DLD1 (cell line): ENCODE measurements around the gene AGBL4.

ENCODE experiments used
- in situ Hi-C: cut with HindIII; loops from 2 replicates; pipeline ENCODE4 v1.10.0; 2017; ENCODE audit warnings: low sequenced_read_pairs

AGBL4 gene

GRCh38 chr1:48851638-48852037 is 1172.1 kb downstream of the AGBL4 start:
- in situ Hi-C loops: no loop called here

DNA sequence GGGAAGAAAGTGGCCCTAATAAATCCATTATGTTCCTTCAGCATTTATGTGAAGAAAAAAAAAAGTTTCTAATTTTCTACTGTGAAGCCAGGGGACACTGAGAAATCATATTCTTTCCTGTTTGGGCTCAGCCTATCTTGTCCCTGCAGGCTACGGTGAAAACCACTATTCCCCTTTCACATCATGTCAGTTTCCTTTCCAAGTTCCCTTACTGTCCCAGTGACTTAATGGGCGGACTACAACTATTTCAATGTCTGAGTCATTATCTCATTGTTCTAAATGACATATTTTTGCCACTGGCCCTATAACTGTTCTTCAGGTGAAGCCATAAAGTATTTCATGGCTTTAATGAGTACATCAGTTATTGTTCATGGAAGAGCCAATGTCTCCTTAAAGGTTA is 1175.7 kb downstream of the AGBL4 start:
- in situ Hi-C loops: no loop called here

DNA sequence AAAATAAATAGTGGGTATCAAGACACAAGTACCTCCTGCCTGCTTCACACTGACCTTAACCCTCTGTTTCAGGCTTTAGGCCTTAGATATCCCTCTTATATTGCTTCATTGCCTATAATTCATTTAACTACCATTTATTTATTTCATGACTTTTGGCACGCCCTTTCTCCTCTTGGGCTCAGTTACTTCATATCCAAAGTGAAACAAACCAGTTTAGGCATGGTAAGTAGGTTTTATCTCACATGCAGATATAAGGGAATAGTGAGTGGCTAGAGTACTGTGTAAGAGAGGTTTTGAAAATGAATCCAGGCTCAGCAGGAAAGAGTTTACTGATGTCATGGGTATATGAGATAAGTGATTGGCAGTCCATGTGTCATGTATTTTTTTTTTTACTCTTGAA is 1177.3 kb downstream of the AGBL4 start:
- in situ Hi-C loops: no loop called here

- in situ Hi-C loops: no loop called here
Measured at GRCh38 chr1:48844187-48844586, 1179.6 kb downstream of the AGBL4 start.

GRCh38 chr1:48841966-48842365 is 1181.8 kb downstream of the AGBL4 start:
- in situ Hi-C loops: no loop called here

DNA sequence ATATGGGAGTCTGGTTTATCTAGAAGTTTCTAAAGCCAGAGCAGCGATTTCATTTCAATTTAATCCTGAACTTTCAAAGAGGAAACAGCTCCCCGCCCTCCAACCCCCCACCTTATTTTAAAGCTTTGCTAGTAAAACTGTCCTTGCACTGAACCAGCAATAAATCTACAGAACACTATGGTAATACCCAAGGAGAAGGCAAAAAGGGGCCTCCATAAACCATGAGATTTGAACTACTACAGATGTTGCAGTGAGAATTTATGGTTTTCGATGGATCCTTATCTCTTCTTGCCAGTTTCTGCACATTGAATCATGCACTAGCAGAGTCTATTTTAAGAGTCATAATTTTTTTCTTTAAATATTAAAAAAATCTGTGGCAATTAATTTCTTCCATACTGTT is 1182.3 kb downstream of the AGBL4 start:
- in situ Hi-C loops: no loop called here

GRCh38 chr1:48831120-48831978 is 1192.4 kb downstream of the AGBL4 start:
- in situ Hi-C loops: no loop called here

DNA sequence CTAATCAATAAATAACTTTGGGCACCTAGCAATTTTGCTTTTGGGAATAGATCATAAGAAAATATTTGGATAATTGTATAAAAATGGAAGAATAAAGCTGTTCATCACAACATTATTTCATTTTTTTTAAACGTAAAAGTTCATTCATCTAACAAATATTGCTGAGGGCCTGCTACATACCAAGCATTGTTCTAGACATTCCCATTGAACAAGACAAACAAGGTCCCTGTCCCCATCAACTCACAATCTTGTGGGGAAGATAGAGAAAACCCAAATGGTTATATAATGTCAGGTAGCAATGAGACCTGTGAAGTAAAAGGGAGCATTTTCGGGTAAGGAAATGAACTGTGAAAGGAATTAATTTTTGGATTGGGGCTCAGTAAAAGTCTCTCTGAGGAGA is 1193.0 kb downstream of the AGBL4 start:
- in situ Hi-C loops: no loop called here

DNA sequence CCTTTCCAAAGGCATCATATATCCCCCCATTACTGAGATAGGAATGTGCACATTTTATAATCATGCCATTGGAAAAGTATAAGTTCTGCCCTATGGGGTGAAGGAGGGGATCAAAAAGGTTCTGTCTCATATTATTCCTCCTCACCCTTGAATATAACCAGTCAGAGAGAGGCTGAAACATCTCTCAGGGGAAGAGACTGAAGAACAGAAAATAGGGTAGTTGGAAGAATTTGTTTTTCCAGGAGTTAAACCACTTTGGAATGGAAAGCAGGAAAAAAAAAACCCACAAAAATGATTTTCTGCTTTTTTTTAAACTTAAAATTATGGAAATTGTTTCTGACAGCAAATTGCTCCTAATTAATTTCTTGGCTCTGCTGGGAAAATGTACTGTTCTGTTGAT is 1194.3 kb downstream of the AGBL4 start:
- in situ Hi-C loops: no loop called here

DNA sequence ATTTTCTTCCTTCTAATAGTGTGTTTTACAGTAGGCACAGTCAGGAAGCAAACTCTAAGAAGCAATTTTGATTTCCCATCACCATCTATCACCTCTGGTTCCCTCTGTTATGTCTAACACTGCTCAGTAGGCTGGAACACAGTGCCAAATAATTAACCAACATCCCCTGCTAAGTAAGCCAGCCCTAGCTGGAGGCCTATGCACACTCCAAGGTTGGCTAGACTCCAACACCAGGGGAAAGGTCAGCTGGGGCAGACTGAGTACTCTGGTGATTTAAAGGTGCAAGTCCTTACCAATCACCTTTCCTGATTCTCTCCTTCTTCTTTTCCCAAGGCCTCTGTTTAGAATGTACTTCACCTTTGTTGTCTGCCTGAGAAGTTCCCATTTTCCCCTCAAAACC is 1200.6 kb downstream of the AGBL4 start:
- in situ Hi-C loops: no loop called here

GRCh38 chr1:48820491-48820890 is 1203.3 kb downstream of the AGBL4 start:
- in situ Hi-C loops: no loop called here

DNA sequence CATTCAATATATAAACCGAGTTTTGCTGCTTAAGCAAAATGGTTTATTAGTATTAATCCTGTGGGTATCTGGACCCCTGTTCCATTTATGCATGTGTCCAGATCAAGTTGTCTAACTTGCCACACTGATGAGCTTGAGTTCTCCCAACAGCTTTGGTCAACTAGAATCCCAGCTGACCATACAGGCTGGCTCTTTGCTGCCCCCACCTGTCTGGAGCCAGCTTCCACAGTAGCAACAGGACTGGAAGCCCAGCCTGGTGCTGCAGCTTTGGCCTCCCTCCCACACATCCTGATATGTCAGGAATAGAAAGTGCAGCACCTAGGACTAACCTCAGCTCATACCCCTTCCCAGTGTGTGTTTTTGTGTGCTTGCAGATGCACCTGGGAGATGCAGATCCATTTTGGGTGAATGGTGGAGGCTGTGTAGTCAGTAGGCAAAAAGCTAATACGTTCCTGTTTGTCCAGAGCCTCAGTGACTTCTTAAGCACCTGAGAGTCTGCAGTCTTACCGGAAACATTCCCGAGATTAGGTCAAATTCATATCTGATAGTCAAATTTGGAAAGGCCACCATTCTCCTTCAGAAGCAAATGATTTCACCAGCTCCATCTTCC is 1206.1 kb downstream of the AGBL4 start:
- in situ Hi-C loops: no loop called here

DNA sequence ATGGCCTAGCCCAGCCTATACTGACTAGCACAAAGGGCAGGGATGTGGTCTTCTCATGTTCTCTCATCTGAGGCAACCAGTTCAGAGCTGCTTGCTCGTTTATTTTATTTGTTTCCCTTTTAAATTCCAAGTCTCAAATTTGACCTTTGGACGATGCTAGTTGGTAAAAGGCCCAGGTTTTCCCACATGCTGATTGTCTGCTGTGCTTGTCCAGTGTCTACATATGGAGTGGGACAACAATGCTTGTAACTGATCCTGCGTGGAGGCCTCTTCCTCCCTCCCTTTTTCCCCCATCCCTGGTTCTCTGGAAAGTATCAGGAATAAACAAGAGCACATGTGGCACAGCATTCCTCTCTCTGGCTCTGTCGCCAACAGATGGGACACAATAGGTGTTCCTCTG is 1213.0 kb downstream of the AGBL4 start:
- in situ Hi-C loops: no loop called here

DNA sequence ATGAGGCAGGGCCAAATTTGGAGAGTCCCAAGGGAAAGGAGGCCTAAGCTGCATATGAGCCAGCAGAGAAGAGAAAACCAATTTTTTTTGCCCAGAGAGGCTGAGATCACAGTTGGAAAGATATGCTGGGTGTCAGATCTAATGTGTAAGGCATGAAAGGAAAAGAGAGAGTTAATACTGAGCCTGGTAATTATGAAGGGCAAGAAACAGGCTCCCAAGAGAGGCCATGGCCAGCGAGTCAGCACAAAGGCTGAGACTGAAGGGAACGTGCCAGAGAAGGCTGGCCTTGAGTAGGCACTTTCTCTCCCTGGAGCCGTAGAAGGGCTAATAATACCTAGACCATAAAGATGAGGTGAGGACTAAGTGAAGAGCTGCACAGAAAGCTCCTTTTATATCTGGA is 1215.3 kb downstream of the AGBL4 start:
- in situ Hi-C loops: no loop called here

DNA sequence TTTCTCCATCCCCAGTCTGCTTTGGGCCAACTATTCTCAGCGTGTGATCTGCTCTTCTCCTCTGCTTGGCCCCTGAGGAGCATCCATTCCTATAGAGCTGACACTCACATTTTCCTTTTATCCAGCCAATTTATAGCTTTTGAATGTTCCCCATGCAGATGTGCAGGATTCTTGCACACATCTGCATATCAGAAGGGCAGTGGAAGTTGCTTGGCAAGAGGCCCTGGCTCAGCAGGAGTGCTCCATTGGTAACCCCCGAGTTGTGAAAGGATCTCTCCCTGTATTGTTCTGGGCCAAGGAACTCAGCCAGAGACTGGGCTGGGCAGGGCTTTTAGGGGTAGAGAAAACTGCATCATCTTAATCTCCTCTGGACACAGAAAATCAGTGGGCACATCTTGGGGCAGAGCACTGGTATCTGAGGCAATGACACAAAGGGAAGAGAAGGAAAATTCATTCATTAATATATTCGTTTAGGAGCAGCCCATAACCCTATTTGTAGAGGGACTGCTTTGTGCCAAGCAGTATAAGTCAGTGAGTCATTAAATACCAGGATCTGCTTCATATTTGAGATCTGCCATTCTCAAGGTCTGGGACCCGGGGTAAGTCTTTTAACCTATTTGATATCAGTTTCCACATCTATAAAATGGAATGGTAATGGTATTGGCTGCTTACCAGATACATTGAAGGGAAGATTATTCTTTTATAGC is 1216.0 kb downstream of the AGBL4 start:
- in situ Hi-C loops: no loop called here

- in situ Hi-C loops: no loop called here
Measured at GRCh38 chr1:48803474-48803873, 1220.3 kb downstream of the AGBL4 start.

GRCh38 chr1:48794816-48795215 is 1228.9 kb downstream of the AGBL4 start:
- in situ Hi-C loops: no loop called here

DNA sequence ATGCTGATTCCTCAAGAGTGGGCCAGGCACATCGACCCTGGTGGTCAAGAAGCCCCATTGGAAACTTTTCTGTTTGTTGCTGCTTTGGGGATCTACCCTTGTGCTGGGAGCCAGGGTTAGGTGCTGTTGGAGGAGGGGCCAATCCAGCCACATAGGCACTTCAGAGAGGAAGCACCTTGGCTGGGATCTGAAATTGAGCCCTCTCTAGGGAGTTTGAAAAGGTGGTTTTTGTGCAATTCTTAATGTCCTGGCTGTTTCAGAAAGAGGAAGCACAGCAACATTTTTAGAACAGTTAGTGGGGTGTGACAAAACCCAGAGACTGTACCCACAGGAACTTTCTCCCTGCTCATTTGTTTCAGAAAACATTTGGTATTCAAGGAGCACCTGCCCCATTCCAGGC is 1229.9 kb downstream of the AGBL4 start:
- in situ Hi-C loops: no loop called here

- in situ Hi-C loops: no loop called here
Measured at GRCh38 chr1:48792961-48793360, 1230.8 kb downstream of the AGBL4 start.

DNA sequence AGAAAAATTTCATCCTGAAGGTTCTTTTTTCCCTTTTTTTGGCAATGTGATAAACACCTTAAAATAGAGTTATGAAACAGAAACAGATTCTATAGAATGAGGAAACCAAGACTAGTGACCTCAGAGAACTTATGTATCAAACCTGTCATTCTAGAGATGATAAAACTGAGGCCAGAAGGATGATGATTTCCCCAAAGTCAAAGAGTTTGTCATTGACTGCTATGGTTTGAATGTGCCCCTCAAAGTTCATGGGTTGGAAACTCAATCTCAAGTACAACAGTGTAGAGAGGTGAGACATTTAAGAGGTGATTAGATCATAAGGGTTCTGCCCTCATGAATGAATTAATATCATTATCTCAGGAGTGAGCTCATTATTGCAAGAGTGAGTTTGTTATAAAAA is 1233.4 kb downstream of the AGBL4 start:
- in situ Hi-C loops: no loop called here

DNA sequence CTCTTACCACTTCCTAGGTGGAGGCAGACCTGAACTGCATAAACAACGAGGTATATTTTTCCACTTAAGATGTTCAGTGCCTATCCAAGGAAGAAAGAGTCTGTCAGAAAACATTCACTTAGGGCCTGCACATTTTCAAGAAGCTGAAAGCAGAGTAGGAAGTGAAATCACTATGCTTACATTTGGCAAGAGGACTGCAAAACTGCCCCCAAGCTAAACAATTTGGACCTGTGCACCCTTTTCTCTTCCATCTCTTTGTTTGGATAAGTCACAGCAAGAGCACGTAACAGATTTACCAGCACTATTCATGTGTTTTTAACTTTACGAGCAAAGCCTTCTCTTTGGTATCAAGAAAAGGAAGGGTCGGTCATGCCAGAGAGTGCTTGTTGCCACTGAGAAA is 1233.9 kb downstream of the AGBL4 start:
- in situ Hi-C loops: no loop called here

DNA sequence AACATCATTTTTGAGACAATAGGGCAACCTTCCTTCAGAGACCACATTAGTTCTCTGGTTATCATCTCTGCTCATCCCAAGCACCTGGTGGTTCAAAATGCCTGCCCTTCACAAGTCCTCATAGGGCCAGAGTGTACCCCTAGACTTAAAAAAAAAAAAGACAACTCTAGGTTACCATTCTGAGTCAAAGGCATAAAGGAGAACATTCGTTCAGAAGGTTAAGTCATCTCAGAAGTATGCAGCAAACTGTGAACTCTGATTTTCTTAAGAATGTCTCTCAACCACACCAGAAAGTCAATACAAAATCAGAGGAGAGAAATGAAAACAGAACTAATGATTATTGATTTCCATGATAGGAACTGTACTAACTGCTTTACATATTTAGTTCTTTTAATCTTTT is 1237.9 kb downstream of the AGBL4 start:
- in situ Hi-C loops: no loop called here
